GM13976 (cell line): ENCODE data around the gene MRPL37.

Source experiments
- DNase-seq: peaks from one replicate; pipeline ENCODE4 v3.0.0; 2012; ENCODE audit warnings: low spot score
- in situ Hi-C: fragments of 300-500 bp; cut with MboI; formaldehyde crosslinking; loops from one replicate; pipeline ENCODE4 v1.12.0; 2022; ENCODE audit warnings: low sequenced_read_pairs, mixed read lengths, inconsistent platforms; ENCODE audit not compliant: unreplicated experiment
- TF ChIP-seq, protein P1 (sequence below): IDR thresholded peaks from 2 replicates; pipeline ENCODE4 v1.5.1; 2012; ENCODE audit warnings: borderline replicate concordance, mild to moderate bottlenecking; ENCODE audit not compliant: insufficient read depth; ENCODE audit errors: extremely low read depth, missing control alignments, control extremely low read depth

MRPL37 gene

DNA sequence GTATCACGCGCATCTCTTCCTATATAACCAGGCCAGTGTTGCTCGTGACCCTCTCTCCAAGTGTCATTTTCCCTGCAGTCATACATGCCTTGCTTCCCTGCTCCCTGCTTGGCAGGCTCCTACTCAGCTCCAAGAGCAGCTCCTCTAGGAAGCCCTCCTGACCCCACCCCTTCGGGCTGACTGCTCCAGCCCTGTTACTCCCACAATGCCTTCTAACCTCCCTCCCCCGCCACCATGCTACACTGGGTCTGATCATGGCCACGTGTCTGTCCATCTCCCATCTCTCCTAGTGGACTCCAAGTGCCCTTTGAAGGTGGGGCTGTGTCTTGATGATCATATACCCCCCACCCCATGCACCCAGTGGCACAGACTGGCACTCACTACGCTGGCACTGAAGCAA is 44.7 kb downstream of the MRPL37 start:
- no peak for DNase-seq
- TF ChIP-seq, protein P1, sequence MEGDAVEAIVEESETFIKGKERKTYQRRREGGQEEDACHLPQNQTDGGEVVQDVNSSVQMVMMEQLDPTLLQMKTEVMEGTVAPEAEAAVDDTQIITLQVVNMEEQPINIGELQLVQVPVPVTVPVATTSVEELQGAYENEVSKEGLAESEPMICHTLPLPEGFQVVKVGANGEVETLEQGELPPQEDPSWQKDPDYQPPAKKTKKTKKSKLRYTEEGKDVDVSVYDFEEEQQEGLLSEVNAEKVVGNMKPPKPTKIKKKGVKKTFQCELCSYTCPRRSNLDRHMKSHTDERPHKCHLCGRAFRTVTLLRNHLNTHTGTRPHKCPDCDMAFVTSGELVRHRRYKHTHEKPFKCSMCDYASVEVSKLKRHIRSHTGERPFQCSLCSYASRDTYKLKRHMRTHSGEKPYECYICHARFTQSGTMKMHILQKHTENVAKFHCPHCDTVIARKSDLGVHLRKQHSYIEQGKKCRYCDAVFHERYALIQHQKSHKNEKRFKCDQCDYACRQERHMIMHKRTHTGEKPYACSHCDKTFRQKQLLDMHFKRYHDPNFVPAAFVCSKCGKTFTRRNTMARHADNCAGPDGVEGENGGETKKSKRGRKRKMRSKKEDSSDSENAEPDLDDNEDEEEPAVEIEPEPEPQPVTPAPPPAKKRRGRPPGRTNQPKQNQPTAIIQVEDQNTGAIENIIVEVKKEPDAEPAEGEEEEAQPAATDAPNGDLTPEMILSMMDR = no peak

DNA sequence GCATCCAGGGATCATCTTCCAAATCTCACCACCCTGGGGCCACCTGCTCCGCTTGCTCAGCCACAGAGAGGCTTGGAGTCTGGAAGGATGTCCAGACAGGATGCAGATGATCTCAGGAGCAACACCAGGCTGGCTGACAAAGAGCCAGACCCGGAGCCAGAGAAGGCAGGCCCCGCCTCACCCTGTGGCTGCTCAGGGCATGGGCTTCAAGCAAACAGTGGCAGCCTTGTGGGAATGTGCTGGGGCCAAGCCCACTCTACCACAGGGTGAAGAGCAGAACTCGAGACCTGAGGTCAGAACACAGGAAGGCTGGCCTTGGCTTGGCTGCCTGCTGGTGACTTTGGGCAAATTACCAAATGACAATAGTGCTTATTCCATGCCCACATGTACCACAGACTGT is 45.5 kb downstream of the MRPL37 start:
- TF ChIP-seq, protein P1 = no peak
- DNase-seq = no peak
- in situ Hi-C loops = no loop called here

More for the DNA sequence above, 44.7 kb downstream of the MRPL37 start:
- in situ Hi-C loops = no loop called here

DNA sequence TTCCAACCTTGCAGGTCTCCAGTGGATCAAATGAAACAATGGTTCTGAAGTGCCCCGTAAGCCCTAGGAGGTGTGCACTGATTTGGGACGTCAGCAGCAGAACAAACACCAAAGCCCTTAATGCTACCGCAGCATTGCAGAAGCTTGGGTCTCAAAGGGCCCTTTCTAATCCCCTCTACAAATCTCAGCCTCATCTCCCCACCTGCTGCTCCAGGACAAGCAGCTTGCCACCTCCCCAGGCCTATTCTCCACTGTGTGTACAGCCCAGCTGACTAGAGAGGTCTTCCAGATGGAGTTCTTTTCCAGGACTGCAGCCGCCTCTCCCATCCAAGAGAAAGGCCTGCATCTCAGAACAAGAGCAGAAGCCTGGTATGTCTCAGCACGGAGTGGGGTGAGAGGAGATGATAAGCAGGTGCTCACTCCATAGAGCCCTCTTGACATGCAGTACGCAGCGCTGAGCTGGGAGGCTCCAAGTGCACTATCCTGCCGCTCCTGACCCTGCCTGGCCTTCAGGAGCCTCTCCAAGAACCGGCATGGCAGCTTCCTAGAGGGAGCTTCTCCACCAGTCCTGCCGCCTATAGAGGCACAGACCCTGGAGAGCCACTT is 46.3 kb downstream of the MRPL37 start:
- DNase-seq = no peak
- in situ Hi-C loops = no loop called here
- TF ChIP-seq, protein P1 = no peak

DNA sequence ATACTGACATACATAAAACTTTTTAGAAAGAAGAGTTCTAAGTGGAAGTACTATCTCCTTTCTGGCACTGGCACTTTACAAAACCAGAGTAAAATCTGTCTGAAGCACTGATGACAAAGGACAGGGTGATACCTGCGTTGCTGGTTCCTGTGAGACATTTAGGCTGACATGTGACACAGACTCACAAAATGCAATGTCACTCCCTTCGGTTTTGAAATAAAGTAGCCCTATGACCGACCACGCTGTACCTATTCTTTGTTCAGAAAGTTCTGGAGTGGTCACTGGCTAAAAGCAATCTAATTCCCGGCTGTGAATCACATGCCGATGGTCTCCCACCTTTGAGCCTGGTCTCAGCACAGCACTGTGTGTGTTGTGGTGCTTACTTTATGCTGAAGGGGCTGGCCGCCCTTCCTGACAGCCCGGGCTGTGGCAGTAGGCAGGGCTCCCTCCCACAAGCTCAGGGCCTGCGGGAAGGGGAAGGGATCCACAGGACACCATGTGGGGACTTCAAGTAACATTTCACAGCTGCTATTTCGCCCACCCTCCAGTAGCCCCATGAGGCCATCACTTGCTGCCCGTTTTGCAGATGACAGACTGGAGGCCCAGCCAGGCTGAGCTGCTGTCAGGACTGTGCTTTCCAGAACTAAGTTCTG is 48.0 kb downstream of the MRPL37 start:
- TF ChIP-seq, protein P1 = no peak
- no peak for DNase-seq
- in situ Hi-C loops = no loop called here

DNA sequence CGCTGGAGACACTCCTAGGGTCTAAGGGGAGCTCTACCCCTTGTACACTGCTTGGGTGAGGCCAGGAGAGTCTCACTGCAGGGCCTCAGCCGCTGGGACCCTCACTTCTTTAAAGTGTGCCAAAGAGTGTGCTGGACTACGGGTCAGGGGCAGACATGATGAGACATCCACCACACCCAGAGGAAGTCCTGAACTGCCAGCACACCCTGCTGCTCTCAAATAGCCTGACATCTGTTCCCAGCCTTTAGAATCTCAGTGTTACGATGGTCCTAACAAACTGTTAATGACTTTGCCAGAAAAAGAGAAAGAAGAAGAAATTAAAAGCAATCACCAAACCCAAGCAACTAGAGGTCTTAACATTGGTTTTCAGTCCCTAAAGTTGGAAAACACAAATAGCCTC is 49.0 kb downstream of the MRPL37 start:
- in situ Hi-C loops = no loop called here
- no peak for DNase-seq
- TF ChIP-seq, protein P1 = no peak

DNA sequence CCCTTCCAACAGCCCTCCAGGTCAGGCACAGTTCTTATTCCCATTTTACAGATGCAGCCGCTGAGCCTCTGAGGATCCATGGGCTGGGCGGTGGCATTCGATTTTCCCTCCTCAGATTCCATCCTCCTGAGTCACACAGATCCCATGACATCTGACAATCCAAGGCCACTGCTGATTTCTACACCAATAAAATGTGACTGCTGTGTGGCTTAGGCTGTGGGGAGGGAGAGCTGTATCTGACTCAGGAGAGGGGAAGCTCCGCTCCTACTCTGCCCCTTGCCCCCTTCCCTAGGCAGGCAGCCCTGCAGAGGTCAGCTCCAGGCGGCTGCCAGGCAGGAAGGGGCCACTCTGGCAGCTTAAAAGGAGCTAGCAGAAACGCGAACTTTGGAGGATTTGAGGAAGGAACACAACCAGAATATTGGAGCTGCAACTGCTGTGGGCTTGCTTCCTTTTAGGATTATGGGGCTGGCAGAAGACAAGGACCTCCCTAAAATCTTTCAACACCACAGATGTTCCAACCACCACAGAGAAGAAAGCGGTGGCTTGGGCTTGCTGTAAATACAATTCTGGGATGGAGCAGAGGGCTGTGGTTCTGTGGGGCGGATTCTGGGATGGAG is 50.0 kb downstream of the MRPL37 start:
- TF ChIP-seq, protein P1 = no peak
- no peak for DNase-seq
- in situ Hi-C loops = no loop called here

DNA sequence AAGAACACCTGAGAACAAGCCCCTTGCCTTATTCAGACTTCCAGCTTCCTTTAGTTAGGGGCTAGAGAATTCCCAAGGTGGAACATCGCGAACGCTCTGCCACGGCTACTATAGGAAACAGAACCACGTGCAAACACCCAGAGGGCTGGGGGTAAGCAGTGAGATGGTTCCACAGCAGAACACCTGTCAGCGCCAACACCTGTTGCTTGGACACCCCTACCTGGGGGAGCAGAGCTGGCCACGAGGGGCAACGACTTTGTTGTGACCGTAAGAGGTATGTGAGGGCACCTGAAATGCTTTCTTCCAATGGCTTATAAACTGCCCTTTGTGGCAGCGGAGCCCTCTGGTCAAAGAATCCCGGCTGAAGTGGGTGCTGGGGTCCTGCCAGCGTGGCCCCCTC is 50.7 kb downstream of the MRPL37 start:
- TF ChIP-seq, protein P1 = no peak
- no peak for DNase-seq
- in situ Hi-C loops = no loop called here
